Retinal pigment epithelial cell (primary cell): ENCODE results near the gene PATZ1.
"Not testable (repeated sequence)": the region's sequence is repeated elsewhere in the genome, so short reads cannot be mapped to it uniquely, and the experiment has no call there.

ENCODE experiments used
- DNase-seq: peaks from one replicate; pipeline ENCODE4 v3.0.0-alpha.2; 2010; ENCODE audit warnings: low read depth
- H3K4me3 ChIP-seq: 2 replicates; pipeline ENCODE4 v1.5.1; 2011; ENCODE audit warnings: mild to moderate bottlenecking, low read length, control low read depth, moderate library complexity
- TF ChIP-seq, protein P1 (sequence below): conservative IDR thresholded peaks from 2 replicates; pipeline ENCODE4 v1.5.1; 2011; ENCODE audit warnings: low read depth, low read length, control low read depth, inconsistent platforms

The PATZ1 gene

DNA sequence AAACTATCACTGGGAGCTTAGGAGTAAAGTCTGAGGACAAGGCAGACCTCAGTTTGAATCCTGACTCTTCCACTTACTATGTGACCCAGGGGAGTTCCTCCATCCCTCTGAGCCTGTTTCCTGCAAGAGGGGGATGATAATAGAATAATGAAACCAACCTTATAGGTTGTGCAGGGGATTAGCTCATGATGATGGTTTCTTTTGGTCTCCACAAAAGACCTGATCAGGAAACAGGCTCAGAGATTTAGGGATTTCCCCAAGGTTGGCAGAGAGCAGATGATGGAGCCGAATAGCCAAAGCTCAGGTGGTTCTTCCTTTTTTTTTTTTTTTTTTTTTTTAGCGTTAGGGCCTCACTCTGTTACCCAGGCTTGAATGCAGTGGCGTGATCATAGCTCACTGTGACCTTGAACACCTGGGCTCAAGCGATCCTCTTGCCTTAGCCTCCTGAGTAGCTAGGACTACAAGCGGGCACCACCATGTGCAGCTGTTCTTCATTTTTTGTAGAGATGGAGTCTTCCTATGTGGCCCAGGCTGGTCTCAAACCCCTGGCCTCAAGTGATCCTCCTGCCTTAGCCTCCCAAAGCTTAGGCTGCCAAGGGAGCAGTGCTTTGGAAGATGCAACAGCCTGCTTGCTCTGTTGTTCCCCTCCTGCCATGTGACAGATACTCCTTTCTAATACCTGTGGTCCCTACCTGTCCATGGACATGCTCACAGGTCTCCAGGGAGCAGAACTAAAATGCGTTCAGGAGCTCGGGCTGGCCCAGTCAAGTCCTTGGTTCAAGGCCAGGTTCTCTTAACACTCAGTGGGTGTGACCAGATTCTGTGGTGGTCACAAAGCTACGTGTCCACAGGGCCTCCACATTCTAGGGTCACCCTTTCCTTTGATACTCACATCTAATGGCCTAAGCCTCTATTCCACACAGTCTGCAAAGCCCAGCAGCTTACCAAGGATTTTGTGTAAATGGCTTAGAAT, 22.3 kb downstream of the PATZ1 start:
- TF ChIP-seq, protein P1, sequence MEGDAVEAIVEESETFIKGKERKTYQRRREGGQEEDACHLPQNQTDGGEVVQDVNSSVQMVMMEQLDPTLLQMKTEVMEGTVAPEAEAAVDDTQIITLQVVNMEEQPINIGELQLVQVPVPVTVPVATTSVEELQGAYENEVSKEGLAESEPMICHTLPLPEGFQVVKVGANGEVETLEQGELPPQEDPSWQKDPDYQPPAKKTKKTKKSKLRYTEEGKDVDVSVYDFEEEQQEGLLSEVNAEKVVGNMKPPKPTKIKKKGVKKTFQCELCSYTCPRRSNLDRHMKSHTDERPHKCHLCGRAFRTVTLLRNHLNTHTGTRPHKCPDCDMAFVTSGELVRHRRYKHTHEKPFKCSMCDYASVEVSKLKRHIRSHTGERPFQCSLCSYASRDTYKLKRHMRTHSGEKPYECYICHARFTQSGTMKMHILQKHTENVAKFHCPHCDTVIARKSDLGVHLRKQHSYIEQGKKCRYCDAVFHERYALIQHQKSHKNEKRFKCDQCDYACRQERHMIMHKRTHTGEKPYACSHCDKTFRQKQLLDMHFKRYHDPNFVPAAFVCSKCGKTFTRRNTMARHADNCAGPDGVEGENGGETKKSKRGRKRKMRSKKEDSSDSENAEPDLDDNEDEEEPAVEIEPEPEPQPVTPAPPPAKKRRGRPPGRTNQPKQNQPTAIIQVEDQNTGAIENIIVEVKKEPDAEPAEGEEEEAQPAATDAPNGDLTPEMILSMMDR: no peak
- H3K4me3 ChIP-seq: no peak overlapping the region
- DNase-seq: no peak

DNA sequence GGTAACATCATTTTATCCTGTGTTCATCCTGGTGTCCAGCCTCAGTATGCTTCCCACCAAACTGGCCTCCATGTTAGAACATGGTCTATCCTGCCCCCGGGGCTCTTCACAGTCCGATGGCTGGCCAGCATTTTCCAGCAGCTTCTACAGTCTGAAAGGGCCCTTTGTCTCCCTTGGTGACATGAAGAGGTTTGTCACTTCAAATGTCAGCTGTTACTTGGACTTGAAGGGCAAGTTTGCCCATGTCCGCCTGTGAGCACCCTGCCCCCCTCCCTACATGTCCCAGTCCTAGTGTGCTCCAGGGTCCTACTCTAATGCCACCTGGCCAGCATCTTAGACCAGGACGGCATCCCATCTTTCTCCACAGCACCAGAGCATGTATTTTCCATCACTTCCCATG, 24.7 kb downstream of the PATZ1 start:
- DNase-seq: no peak
- no peak overlapping the region for H3K4me3 ChIP-seq
- TF ChIP-seq, protein P1: no peak

DNA sequence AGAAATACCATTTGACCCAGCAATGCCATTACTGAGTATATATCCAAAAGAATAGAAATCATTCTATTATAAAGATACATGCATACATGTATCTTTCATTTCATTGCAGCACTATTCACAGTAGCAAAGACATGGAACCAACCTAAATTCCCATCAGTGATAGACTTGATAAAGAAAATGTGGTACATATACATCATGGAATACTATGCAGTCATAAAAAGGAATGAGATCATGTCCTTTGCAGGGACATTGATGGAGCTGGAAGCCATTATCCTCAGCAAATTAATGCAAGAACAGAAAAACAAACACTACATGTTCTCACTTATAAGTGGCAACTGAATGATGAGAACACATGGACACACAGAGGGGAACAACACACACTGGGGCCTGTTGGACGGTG, 31.9 kb downstream of the PATZ1 start:
- not testable (repeated sequence) for DNase-seq, H3K4me3 ChIP-seq

DNA sequence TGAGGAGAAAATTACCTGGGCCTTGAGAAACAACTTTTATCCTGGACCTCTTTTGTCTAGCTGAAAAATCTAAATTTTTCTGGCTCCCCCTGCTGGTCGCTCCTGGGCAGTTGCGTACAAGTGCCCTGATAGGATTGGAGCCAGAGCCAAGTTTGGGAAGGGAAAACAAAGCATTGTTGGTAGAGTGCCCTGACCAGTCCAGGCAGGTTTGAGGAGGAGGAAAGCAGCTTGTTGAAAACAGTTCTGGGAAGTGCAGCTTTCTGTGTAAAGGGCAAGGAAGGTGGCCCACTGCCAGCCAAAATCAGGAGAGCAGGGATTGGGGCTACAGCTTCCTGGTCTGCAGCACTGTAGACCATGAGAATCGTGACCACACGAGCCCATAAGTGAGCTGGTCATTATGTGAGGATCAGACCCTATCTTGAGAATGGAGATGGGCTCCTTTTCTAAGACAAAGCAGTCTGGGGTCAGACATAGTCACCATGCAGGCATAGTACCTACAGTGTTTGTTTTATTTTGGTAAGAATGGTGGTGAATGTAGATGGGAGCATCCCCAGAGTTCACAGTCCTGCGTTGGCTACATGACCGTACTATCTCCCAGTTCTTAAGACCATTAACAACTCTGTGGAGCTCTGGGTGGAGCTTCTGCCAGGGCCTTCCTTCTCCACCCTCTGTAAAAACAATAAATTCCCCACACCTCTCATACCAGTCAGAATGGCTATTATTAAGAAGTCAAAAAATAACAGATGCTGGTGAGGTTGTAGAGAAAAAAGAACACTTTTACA, 32.6 kb downstream of the PATZ1 start:
- no peak overlapping the region for H3K4me3 ChIP-seq
- DNase-seq: no peak
- TF ChIP-seq, protein P1: peak; percentile 95

DNA sequence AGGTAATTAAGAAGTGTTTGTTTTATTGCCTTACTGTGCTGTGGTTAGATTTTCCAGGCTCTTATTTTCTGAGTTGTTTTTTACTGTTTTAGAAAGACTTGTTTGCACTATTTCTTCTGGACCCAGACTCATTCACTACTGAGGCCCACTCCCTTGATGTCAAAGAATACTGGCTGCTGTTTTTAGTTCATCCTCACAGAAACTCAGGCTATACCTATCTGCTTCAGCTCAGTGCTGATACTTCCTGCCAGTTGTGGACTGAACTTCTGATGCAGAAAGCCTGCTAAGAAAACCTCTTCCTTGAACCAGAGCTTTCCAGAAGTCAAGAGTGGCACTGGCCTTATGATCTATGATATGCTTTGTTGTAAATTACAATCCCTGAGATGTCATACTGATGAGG, 38.0 kb downstream of the PATZ1 start:
- no peak overlapping the region for H3K4me3 ChIP-seq
- no peak for DNase-seq
- TF ChIP-seq, protein P1: no peak

DNA sequence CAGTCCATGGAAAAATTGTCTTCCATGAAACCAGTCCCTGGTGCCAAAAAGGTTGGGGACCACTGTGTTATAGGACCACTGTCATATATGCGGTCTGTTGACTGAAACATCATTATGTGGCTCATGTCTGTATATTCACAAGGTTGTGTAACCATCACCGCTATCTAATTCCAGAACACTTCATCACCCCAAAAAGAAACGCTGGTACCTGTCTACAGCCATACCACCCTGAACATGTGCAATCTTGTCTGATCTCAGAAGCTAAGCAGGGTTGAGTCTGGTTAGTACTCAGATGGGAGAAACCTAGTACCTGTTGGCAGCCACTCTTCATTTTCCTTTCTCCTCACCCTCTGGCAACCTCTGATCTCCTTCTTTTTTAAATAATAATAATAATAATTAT, 41.0 kb downstream of the PATZ1 start:
- no peak overlapping the region for H3K4me3 ChIP-seq
- DNase-seq: no peak
- TF ChIP-seq, protein P1: no peak

DNA sequence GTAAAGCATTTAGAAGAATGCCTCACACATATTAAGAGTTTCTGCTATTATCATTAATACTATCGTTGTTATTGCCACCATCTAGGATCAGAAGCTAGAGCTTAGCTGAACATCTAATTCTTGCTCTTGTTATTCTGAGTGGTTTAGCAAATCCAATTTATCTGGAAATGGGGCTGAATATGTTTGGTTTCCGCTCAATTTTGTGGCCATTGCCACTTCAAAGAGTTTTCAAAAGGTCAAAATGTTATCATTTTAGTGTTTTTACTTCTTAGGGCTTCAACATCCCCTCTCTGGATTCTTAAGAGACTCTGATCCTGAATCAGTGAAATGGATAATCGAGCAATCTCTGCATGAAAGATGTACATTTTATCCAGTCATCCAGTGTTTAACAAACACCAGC, 43.6 kb downstream of the PATZ1 start:
- no peak for DNase-seq
- no peak overlapping the region for H3K4me3 ChIP-seq
- TF ChIP-seq, protein P1: no peak
